Muscle layer of duodenum (tissue), 2 donors: Measurements from ENCODE around the gene GOLGA6L2.

Experiments
- H3K27ac ChIP-seq: one replicate; pipeline ENCODE4 v1.7.0; 2013; ENCODE audit warnings: mild to moderate bottlenecking, low read length
- H3K27me3 ChIP-seq: one replicate; pipeline ENCODE4 v1.7.0; 2013; ENCODE audit warnings: low read depth, mild to moderate bottlenecking, control low read depth, low read length
- H3K36me3 ChIP-seq, 2 donors: one replicate each; pipeline ENCODE4 v1.7.0; 2013; ENCODE audit warnings: low read length in 2 of 2, control low read depth in 1 of 2, mild to moderate bottlenecking in 1 of 2; ENCODE audit not compliant: insufficient read depth in 2 of 2, control insufficient read depth in 1 of 2
- H3K4me1 ChIP-seq, 2 donors: one replicate each; pipeline ENCODE4 v1.7.0; 2013; ENCODE audit warnings: low read length in 2 of 2, mild to moderate bottlenecking in 2 of 2, control low read depth in 1 of 2, moderate library complexity in 1 of 2; ENCODE audit not compliant: insufficient read depth in 2 of 2, control insufficient read depth in 1 of 2
- H3K4me3 ChIP-seq, 2 donors: one replicate each; pipeline ENCODE4 v1.7.0; 2013; ENCODE audit warnings: low read length in 2 of 2, low read depth in 1 of 2, mild to moderate bottlenecking in 1 of 2
- H3K9me3 ChIP-seq, 2 donors: one replicate each; pipeline ENCODE4 v1.7.0; 2013; ENCODE audit warnings: low read length in 2 of 2, control low read depth in 1 of 2, mild to moderate bottlenecking in 1 of 2; ENCODE audit not compliant: control insufficient read depth in 1 of 2
- donor health status: healthy.

The GOLGA6L2 gene, protein sequence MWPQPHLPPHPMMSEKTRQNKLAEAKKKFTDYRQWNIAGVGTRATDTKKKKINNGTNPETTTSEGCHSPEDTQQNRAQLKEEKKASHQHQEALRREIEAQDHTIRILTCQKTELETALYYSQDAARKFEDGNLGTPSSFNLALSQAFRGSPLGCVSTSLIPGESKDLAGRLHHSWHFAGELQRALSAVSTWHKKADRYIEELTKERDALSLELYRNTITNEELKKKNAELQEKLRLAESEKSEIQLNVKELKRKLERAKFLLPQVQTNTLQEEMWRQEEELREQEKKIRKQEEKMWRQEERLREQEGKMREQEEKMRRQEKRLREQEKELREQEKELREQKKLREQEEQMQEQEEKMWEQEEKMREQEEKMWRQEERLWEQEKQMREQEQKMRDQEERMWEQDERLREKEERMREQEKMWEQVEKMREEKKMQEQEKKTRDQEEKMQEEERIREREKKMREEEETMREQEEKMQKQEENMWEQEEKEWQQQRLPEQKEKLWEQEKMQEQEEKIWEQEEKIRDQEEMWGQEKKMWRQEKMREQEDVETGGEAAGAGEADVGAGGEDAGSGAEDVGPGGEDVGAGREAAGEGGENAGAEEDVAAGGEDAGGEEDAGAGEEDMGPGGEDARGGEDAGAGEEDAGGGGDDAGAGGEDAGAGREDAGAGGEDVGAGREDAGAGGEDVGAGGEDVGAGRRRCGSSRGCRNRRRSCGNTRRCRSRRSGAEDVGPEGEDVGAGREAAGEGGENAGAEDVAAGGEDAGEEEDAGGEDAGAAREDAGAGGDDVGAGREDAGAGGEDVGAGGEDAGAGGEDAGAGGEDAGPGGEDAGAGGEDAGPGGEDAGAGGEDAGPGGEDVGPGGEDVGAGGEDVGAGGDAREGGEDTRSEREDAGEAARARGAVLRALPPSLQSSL

DNA sequence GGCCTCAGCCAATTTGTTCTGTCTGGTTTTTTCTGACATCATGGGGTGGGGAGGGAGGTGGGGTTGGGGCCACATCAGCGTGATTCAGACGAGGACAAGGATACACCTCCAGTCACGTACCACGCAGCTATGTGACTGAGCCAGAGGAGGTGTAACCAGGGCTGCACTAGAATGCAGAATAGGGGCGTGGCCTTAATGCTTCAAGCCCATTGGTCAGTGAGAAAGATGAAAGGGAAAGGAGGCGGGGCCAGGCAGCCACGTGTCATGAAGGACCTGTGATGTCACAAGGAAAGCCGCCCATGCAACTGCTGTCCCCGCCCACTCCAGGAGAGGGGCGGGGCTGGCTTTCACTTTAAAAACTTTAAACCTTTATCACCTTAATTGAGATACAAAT, at the start of gene GOLGA6L2:
TSS of gene GOLGA6L2 (minus strand) at position 137 of the 394 bp plus-strand sequence. CDS start at position 75, 62 bp downstream.
- Histone ChIP-seq H3K27me3 (no peaks in the 10 kb centered on the region), H3K9me3 (no peaks in the 10 kb centered on the region), H3K27ac (no peak within 1 kb of the TSS), H3K36me3 (no peaks in the 10 kb centered on the region), H3K4me1 (no peaks in the 10 kb centered on the region), H3K4me3 (no peak within 1 kb of the TSS)

DNA sequence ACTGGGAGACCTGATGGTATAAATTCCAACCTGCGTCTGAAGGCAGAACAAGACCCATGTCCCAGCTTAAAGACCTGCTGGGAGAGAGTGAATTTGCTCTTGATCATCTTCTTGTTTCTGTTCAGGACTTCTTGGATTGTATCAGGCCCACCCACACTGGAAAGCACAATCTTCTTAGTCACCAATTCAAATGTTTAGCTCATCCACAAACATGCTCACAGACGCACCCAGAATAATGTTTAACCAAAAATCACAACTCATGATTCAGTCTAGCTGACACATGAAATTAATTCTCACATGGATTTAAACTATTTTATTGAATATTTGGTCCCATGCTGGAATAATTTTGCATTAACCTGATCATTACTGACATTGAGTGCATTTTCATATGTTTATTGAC, 37.8 kb upstream of the GOLGA6L2 start:
- no peaks in the 10 kb centered on the region for H3K4me1 ChIP-seq
- no peaks in the 10 kb centered on the region for H3K36me3 ChIP-seq
- no peak overlapping the region for H3K27ac ChIP-seq
- no peaks in the 10 kb centered on the region for H3K9me3 ChIP-seq
- H3K4me3 ChIP-seq: no peak overlapping the region
- H3K27me3 ChIP-seq: no peaks in the 10 kb centered on the region

DNA sequence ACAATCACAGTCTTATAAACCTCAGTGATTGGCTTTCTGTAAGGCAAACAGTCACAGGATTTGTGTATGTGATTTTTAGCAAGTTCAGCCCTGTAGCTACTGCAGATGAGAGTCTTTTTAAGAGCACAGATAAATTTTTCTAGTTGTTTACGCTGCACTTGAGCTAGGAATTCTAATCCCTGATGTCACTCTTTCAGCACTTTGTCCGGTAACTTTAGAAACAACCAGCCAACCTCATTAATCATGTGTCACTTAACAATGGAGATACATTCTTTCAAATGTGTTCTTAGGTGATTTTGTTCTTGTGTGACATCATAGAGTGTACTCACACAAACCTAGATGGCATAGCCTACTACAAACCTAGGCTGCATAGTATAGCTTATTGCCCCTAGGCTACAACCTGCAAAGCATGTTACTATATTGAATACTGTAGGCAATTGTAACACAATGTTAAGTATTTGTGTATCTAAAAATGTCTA, 36.8 kb upstream of the GOLGA6L2 start:
- no peaks in the 10 kb centered on the region for H3K4me1 ChIP-seq

DNA sequence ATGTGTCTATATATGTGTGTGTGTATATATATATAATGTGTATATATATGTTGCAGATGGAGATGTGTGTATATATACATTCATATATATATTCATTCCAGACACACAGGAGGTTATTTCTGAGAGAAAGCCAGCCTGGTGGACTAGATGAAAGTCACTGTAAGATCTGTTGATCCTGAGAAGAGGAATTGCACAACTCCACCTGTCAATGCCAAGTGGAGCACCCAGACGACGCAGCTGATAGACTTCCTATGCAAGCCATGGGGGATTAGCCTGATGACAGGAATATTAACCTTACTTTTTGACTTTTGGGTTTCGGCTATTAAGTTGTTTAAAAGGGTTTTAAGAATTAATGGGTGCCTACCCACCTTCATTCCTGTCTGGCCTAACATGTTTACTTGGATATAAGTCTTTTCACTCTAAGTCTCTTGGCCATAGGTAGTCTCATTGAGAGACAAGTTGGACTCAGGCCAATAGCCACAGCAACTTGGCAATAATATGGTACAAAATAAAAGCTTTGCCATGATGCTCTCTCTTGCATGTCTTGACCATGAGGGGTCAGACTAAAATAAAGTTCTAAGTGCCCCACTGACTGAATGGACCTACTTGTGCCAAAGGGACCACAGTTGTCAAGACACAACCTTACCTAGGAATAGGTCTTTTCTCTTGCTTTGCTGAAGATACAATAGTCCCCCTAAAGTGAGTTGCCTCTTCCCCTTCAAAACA, 35.9 kb upstream of the GOLGA6L2 start:
- no peaks in the 10 kb centered on the region for H3K4me1 ChIP-seq
- no peak overlapping the region for H3K4me3 ChIP-seq
- H3K27ac ChIP-seq: no peak overlapping the region
- H3K27me3 ChIP-seq: no peaks in the 10 kb centered on the region
- no peaks in the 10 kb centered on the region for H3K9me3 ChIP-seq
- H3K36me3 ChIP-seq: no peaks in the 10 kb centered on the region

More for the DNA sequence above, 36.8 kb upstream of the GOLGA6L2 start:
- H3K4me3 ChIP-seq: no peak overlapping the region
- H3K36me3 ChIP-seq: no peaks in the 10 kb centered on the region
- H3K27me3 ChIP-seq: no peaks in the 10 kb centered on the region
- H3K27ac ChIP-seq: no peak overlapping the region
- no peaks in the 10 kb centered on the region for H3K9me3 ChIP-seq

DNA sequence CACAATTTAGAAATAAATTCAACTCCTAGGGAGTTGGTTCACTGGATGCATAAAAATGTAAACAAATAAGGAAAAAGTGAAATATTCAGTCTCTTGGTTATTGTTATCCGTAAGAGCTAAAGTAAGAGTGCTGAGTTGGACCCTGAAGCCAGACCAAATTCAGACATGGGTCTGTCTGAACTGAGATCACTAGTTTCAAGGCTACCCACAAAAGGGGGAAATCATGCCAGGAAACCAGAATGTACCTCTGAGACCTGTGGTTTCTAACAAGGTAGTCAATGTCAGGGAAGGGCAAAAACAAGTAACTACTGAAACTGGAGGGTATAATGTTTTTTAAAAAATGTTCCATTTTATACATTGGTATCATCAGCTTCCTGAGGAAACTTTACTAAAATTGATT, 35.2 kb upstream of the GOLGA6L2 start:
- no peaks in the 10 kb centered on the region for H3K27me3 ChIP-seq
- H3K4me3 ChIP-seq: no peak overlapping the region
- no peaks in the 10 kb centered on the region for H3K9me3 ChIP-seq
- H3K4me1 ChIP-seq: no peaks in the 10 kb centered on the region
- no peaks in the 10 kb centered on the region for H3K36me3 ChIP-seq
- no peak overlapping the region for H3K27ac ChIP-seq

DNA sequence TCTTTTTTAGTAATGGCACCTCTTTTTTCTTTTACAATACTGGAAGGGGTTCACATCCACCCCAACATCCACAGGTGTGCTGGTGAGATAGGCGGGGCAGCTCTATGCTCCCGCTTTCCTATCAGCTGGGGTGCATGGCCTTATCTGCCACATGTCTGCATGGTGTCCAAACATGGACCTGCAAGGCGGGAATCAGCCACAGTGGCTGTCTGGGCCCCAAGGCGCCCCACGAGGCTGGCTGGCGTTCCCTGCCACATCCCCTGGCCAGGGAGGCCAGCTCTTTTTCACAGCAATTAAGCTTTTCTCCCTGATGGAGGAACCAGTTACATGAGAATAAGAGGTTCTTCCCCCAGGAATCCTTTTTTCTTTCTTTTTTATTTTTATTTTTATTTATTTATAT, 30.9 kb upstream of the GOLGA6L2 start:
- Histone ChIP-seq H3K27me3 (no peaks in the 10 kb centered on the region), H3K4me3 (no peak overlapping the region), H3K9me3 (no peaks in the 10 kb centered on the region), H3K27ac (no peak overlapping the region), H3K36me3 (no peaks in the 10 kb centered on the region), H3K4me1 (no peaks in the 10 kb centered on the region)

DNA sequence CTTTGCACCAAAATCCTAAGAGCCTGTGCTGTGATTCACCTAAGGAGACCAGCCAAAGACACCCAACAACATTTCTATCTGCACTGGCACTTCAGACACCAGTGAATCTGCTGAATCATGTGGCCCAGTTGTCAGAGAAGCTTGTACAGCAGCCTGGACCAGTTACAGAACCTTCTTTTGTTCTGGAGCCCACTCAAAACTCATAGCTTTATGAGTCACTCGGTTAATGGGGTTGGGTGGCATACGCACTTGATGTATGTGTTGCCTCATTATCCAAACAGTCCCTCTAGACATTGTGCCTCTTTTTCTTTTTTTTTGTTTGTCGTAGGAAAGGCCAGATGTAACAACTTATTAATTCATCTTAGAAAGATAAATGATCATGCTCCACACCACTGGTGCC, 25.6 kb upstream of the GOLGA6L2 start:
- H3K27me3 ChIP-seq: no peaks in the 10 kb centered on the region
- no peak overlapping the region for H3K4me3 ChIP-seq
- H3K36me3 ChIP-seq: no peaks in the 10 kb centered on the region
- no peaks in the 10 kb centered on the region for H3K9me3 ChIP-seq
- no peaks in the 10 kb centered on the region for H3K4me1 ChIP-seq
- no peak overlapping the region for H3K27ac ChIP-seq

DNA sequence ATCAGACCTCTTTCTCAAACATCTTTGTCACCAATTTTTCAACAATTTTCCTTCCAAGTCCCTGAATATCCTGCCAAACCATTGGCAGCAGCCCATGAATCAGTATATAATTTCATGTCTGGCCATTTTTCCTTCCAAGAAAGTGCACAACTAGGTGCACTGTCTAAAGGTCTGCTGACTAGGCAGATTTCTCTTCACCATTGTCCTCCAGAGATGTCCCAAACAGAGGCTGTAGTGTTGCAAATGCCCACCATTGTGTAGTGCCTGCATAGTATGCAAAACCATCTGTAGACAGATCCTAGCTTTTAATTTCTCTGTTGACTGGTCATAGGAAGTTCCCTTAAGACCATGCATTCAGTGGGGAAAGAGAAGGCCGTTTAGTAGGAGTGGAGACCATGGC, 25.0 kb upstream of the GOLGA6L2 start:
- H3K9me3 ChIP-seq: no peaks in the 10 kb centered on the region
- no peak overlapping the region for H3K27ac ChIP-seq
- H3K4me3 ChIP-seq: no peak overlapping the region
- no peaks in the 10 kb centered on the region for H3K27me3 ChIP-seq
- H3K4me1 ChIP-seq: no peaks in the 10 kb centered on the region
- H3K36me3 ChIP-seq: no peaks in the 10 kb centered on the region

DNA sequence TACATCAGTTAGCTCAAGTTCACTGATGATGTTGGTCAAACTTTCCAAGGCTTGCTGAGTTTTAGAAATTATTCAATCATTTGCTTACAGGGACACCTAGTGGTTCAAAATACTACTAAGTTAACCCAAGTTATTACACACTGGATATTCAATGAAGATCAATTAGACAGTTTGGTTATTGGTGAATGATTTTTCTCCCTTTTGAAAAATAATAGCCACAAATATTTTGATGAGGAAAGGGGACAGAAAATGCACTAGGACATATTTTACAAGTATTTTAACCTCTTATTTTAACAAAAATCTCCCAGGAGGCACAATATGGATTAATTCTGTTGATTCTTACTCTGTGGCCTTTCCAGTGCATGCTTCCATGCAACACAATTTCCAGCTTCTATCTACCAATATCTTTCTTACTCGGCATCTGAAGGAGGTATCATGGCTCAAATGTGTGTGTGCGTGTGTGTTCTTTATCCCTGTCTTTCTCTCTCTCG, 20.1 kb upstream of the GOLGA6L2 start:
- Histone ChIP-seq H3K4me3 (no peak overlapping the region), H3K27ac (no peak overlapping the region), H3K36me3 (no peaks in the 10 kb centered on the region), H3K27me3 (no peaks in the 10 kb centered on the region), H3K9me3 (no peaks in the 10 kb centered on the region), H3K4me1 (no peaks in the 10 kb centered on the region)

DNA sequence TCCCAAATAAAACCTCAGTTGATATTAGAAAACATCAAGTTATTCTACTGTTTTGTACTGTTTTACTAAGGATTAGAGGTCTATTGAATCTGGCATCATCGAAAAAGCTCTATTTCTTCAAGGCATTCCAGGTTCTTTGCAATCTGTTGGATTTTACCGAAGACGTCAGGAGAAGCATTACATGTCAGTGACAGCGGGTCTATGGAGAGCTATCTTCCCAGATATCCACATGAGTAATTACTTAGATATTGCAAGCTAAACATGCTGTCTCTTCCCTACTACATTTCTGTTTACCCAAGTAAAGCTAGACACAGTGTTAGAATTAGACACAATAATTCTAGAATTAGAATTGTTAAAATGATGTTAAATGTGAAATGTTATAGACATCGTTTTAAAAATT, 10.8 kb upstream of the GOLGA6L2 start:
- Histone ChIP-seq H3K36me3 (no peaks in the 10 kb centered on the region), H3K4me1 (no peaks in the 10 kb centered on the region), H3K4me3 (no peak overlapping the region), H3K27ac (no peak overlapping the region), H3K27me3 (no peaks in the 10 kb centered on the region), H3K9me3 (no peaks in the 10 kb centered on the region)
